Activated CD4-positive, alpha-beta T cell treated with anti-CD3 and anti-CD28 coated beads, Interleukin-2, Interleukin-6, amounts not matched to agents 100 ng/mL and 50 ng/mL, durations not matched to agents 16 hours and 8 hours (primary cell): ENCODE measurements around the gene CCDC121.

ENCODE experiments used
- DNase-seq: peaks from one replicate; pipeline ENCODE4 v3.0.0-alpha.2; 2020

Gene CCDC121

GRCh38 chr2:27581417-27582128, 47.2 kb downstream of the CCDC121 start:
- no peak for DNase-seq
